ENCODE data around the gene TADA2A. TPM values are rescaled to one million over a fixed set of nuclear protein-coding genes. Genes with fewer than 3 reads are reported as not detected.

TADA2A gene
- total and polyA plus RNA-seq, 2 of the 8 experiments (the other 6 are each of a cell fraction or from before 2014, with no cell fraction given), result 8.4 to 18.5 TPM

- TF ChIP-seq CHD7 (IDR thresholded peaks at IDR 0.05; ENCODE audit: insufficient replicate concordance, low read length) (no peak), PHF8 (conservative IDR thresholded peaks at IDR 0.05; ENCODE audit: low read depth, low read length) (no peak), TAF1 (IDR thresholded peaks at IDR 0.05; ENCODE audit: low read depth, low read length) (no peak), RBBP5 (IDR thresholded peaks at IDR 0.05; ENCODE audit: borderline replicate concordance, low read depth, low read length) (no peak), RXRA (IDR thresholded peaks at IDR 0.05; ENCODE audit: insufficient read depth, low read depth, low read length) (no peak), BACH1 (IDR thresholded peaks at IDR 0.05; ENCODE audit: low read length) (no peak), RFX5 (IDR thresholded peaks at IDR 0.05; ENCODE audit: borderline replicate concordance, low read depth, low read length) (no peak), TAF7 (optimal IDR thresholded peaks at IDR 0.05; ENCODE audit: borderline replicate concordance, low read depth, low read length) (no peak), SAP30 (IDR thresholded peaks at IDR 0.05; ENCODE audit: insufficient read depth, insufficient replicate concordance, low read length) (no peak), POLR2A (IDR thresholded peaks at IDR 0.05; ENCODE audit: control extremely low read depth in 1 of 2, low read depth in 2 of 2, low read length in 2 of 2) (no peak), CBX5 (IDR thresholded peaks at IDR 0.05; ENCODE audit: low read depth, low read length) (no peak)
These were observed 38.1 kb upstream of the TADA2A start (continued) for GRCh38 chr17:37368577-37368976.
